ENCODE data around the gene PHF19. TPM values are rescaled to one million over a fixed set of nuclear protein-coding genes. Genes with fewer than 3 reads are reported as not detected.

PHF19 gene
- total RNA-seq, 1 donor from 2014 or later = 19.0 TPM

DNA sequence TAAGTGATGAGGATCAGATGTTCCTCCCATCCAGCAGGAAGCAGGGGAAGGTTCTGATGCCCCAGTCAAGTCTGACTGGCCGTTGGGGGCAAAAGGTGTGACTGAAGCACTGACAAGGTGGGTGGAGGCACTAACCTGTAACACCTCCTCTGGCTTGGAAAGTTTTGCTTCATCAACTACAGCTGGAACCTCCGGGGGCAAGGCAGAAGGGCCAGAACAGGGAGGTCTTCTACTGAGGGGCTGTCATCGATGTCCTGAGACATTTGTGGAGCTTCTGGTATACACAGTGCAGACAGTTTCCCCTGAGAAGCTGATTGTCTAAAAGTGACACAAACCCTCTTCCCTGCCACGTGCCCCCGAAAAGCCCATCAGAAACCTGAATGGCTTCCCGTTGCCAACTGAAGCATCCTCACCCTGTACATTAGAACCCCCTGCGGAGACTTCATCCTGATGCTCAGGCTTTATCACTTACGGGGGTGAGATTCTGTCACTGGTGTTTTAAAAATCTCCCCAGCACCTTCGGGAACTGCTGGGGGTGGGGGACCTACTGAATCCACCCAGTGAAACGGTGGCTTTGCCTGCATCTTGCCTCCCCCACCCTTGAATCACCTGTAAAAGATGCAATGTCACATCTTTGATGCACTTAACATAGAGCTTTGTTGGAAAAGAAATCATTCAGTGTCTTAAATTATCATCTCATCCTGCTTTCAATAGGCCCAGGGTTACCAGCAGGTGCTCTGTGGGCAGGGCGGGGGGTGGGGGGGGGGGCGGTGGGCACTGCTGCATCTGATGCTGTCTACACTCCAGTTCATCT is 25.0 kb upstream of the PHF19 start:
- DNase-seq = no peak
- no peaks in the 10 kb centered on the region for H3K27me3 ChIP-seq
- H3K9me3 ChIP-seq = no peaks in the 10 kb centered on the region
- no peak overlapping the region for H3K27ac ChIP-seq
- TF ChIP-seq, protein P1, sequence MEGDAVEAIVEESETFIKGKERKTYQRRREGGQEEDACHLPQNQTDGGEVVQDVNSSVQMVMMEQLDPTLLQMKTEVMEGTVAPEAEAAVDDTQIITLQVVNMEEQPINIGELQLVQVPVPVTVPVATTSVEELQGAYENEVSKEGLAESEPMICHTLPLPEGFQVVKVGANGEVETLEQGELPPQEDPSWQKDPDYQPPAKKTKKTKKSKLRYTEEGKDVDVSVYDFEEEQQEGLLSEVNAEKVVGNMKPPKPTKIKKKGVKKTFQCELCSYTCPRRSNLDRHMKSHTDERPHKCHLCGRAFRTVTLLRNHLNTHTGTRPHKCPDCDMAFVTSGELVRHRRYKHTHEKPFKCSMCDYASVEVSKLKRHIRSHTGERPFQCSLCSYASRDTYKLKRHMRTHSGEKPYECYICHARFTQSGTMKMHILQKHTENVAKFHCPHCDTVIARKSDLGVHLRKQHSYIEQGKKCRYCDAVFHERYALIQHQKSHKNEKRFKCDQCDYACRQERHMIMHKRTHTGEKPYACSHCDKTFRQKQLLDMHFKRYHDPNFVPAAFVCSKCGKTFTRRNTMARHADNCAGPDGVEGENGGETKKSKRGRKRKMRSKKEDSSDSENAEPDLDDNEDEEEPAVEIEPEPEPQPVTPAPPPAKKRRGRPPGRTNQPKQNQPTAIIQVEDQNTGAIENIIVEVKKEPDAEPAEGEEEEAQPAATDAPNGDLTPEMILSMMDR (IDR thresholded peaks at IDR 0.05) = no peak
- H3K4me3 ChIP-seq = no peak overlapping the region
- H3K4me1 ChIP-seq = peaks cover 3% of the 10 kb centered on the region
- ATAC-seq = no peak
- intact Hi-C loops (cut with DNase I) = no loop called here
- H3K36me3 ChIP-seq = no peaks in the 10 kb centered on the region

DNA sequence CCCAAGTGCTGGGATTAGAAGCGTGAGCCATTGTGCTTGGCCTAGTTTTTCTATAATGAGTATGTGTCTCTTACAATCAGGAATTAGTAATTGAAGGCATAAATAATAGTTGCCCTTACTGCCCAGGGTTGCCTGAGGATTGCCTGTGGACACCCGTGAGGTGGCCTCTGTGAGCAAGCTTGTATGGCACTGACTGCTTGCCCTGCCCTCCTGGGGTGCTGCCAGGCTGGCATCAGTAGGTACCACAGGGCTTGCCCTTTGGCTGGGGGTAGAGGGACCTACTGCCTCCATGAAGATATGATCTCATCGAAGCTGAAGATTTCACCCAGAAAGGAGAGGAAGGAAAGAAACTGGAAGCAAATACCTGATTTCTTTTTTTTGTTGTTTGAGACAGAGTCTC is 23.8 kb upstream of the PHF19 start:
- intact Hi-C loops (cut with DNase I) = no loop called here
- no peaks in the 10 kb centered on the region for H3K36me3 ChIP-seq
- ATAC-seq (no peak), DNase-seq (no peak)
- H3K9me3 ChIP-seq = no peaks in the 10 kb centered on the region
- TF ChIP-seq, protein P1 (IDR thresholded peaks at IDR 0.05) = no peak
- H3K4me3 ChIP-seq = no peak overlapping the region
- no peak overlapping the region for H3K27ac ChIP-seq
- peaks cover 5% of the 10 kb centered on the region for H3K4me1 ChIP-seq
- H3K27me3 ChIP-seq = no peaks in the 10 kb centered on the region

DNA sequence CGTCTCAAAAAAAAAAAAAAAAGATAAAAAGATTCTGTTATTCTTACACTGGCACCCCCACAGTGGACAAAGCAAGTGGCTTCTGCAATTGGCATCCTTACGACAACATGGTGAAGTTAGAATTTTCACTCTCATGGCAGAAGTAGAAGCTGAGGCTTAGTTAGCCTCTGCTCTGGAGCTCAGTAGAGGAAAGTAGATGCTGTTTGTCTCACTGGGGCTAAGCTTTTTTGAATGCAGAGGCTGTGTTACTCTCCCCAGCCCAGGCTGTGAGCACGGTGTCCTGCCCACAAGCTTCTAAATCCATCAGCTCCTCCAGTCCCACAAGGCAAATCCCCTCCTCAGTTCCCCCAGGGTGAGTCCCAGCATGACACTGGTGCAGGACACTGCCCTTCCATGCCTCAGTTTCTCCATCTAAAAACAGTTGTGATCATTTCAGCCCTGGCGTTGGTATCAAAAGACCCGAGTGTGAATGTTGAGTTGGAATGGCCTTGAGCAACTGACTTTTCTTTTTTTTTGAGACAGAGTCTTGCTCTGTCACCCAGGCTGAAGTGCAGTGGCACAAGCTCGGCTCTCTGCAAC is 22.6 kb upstream of the PHF19 start:
- Histone ChIP-seq H3K4me3 (no peak overlapping the region), H3K36me3 (no peaks in the 10 kb centered on the region), H3K27ac (no peak overlapping the region), H3K9me3 (no peaks in the 10 kb centered on the region), H3K27me3 (no peaks in the 10 kb centered on the region), H3K4me1 (peaks cover 11% of the 10 kb centered on the region)
- intact Hi-C loops (cut with DNase I) = no loop called here
- ATAC-seq = no peak
- TF ChIP-seq, protein P1 (IDR thresholded peaks at IDR 0.05) = no peak
- DNase-seq = no peak

DNA sequence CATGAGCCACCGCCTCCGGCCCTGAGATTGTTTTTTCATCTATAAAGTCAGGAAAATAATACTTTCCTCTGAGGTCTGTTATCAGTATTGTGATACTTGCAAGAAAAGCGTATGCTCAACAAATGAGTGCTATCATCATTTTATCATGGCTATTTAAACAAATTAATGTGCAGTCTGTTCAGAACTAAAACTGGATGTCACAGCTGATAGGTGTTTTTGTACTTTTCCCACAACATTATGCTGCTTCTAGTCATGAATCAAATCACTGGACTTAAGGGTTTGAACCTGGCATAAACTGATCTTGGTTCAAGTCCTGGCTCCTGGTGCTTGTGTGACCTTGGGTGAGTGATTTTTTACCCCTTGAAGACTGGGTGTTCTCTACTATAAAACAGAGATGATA is 21.4 kb upstream of the PHF19 start:
- intact Hi-C loops (cut with DNase I) = no loop called here
- no peak for ATAC-seq
- TF ChIP-seq, protein P1 (IDR thresholded peaks at IDR 0.05) = no peak
- H3K4me1 ChIP-seq = peaks cover 22% of the 10 kb centered on the region
- H3K36me3 ChIP-seq = no peaks in the 10 kb centered on the region
- H3K27me3 ChIP-seq = no peaks in the 10 kb centered on the region
- H3K4me3 ChIP-seq = no peak overlapping the region
- DNase-seq = no peak
- H3K27ac ChIP-seq = no peak overlapping the region
- no peaks in the 10 kb centered on the region for H3K9me3 ChIP-seq

DNA sequence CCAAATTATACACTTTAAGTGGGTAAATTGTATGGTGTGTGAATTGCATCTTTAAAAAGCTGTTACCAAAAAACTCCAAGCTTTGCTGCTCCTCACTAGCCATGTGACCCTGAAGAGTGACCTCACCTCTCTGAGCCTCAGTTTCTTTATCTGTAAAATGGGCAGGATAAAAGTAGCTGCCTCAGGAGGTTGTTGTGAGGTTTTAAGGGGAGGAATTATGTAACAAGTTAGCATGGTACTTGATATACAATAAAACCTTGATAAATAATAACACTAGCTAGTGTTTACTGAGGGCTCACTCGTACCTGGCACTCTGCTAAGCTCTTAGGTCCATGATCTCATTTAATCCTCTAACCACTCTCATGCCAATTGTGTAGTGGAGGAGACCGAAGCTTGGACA is 19.0 kb upstream of the PHF19 start:
- Histone ChIP-seq H3K27me3 (no peaks in the 10 kb centered on the region), H3K4me3 (no peak overlapping the region), H3K36me3 (no peaks in the 10 kb centered on the region), H3K9me3 (no peaks in the 10 kb centered on the region), H3K4me1 (peaks cover 36% of the 10 kb centered on the region), H3K27ac (no peak overlapping the region)
- DNase-seq (no peak), ATAC-seq (no peak)
- intact Hi-C loops (cut with DNase I) = no loop called here
- TF ChIP-seq, protein P1 (IDR thresholded peaks at IDR 0.05) = no peak
